Frontal cortex (tissue), 4 donors: ENCODE results near the gene RTKN2. TPM values are rescaled to one million over a fixed set of nuclear protein-coding genes. Genes with fewer than 3 reads are reported as not detected.

Experiments
- DNase-seq, 2 donors: peaks; one replicate each; pipeline ENCODE4 v3.0.0; 2012; ENCODE audit warnings: low spot score in 2 of 2
- FAIRE-seq: peaks from 2 replicates; lab custom pipeline; 2012; peaks lifted over from hg19 to GRCh38; lab: Jason Lieb, UNC
- total RNA-seq: library from RNA; depleted of rRNA; stranded (reverse); fragments of >200 nt; gene quantifications from one replicate; pipeline ENCODE4 v1.2.3, GENCODE V29; 2014
- donor health status: control.
- donor health status: control.
- donor health status: control.

The RTKN2 gene
- total RNA-seq, 1 donor from 2014 or later, result 4.5 TPM

DNA sequence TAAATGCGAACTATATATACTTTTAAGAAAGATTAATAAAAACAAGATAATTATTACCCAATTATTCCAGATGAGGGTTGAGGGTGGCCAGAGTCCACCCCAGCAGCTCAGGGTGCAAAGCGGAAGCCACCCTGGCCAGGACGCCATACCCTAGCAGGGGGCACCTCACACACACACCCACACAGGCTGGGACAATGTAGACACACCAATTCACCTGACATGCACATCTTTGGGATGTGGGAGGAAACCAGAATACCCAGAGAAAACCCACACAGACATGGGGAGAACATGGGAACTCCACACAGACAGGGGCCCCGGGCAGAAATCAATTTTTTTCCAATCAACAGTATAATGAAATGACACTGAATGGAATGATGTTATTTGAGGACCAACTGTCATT, 86.0 kb downstream of the RTKN2 start:
- no peak for DNase-seq
- no peak for FAIRE-seq

DNA sequence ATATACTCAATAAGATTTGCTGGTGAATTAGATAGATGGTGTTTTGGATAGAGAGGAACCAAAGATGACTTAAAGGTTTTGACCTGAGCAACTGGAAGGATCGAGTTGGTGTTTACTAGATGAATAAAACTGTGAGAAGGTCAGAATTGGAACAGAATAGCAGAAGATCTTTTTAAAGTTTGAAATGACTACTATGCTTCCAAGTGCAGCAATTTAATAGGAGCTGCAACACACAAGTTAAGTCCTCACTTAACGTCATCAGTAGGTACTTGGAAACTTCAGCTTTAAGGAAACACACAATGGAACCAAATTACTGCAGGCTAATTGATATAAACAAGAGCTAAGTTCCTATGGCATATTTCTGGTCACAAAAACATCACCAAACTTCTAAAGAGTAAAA, 86.5 kb downstream of the RTKN2 start:
- FAIRE-seq (no peak), DNase-seq (no peak)

DNA sequence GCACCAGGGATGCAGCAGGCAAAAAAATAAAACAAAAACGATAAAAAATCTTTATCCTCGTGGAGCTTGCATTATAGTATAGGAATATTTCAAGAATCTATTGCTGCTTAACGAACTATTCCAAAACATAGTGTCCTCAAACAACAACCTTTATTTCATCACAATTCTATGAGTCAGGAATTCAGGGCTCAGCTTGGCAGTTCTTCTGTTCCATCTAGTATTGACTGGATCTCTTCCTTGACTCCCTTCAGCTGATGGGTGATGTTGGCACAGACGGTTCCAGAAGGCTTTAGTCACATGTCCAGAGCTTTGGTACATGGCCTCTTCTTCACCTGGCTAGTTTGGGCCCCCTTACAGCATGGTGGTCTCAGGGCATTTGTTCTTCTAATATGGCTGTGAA, 88.0 kb downstream of the RTKN2 start:
- DNase-seq (no peak), FAIRE-seq (no peak)

DNA sequence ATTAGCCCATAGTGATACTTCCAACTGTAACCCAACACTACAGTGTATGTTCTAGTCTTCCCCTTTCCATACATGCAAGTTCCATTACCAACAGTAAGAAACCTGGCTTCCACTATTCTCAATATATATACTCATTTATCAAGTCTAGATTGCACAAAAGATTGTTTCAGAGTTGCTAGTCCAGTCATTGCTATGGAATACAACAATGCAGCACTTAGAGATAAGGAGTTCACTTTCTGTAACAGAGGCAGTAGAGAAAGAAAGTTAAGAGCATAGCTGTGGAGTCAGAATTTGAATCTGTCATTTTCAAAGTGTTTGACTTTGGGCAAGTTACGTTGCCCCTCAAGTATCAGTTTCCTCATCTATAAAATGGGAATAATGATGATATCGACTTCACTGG, 90.1 kb downstream of the RTKN2 start:
- no peak for FAIRE-seq
- DNase-seq, result no peak

DNA sequence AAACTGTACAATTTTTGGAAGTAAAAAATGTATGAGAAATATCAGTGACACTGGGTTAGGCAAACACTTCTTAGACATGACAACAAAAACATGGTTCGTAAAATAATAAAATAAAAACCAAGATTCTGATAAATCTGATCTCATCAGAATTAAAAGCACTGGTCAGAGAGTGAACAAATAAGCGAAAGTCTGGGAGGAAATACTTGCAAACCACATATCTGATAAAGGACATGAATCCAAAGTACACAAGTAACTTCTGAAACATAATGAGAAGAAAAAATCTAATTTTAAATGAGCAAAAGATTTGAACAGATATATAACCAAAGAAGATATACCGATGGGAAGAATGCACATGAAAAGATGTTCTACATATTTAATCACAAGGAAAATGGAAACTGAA, 91.5 kb downstream of the RTKN2 start:
- no peak for DNase-seq
- FAIRE-seq, result no peak

DNA sequence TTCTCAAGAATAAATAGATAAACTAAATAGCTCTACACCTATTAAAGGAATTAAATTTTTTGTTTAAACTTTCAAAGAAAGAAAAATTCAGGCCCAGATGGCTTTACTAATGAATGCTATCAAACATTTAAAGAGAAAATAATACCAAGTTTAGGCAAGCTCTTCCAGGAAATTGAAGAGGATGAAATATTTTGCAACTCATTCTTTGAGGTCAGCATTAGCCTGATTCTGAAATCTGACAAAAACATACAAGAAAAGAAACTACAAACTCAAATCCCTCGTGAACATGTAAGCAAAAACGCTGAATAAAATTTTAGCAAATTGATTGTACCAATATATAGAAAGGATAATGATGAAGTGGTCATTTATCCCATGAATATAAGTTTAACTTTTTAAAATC, 93.4 kb downstream of the RTKN2 start:
- DNase-seq (no peak), FAIRE-seq (no peak)

DNA sequence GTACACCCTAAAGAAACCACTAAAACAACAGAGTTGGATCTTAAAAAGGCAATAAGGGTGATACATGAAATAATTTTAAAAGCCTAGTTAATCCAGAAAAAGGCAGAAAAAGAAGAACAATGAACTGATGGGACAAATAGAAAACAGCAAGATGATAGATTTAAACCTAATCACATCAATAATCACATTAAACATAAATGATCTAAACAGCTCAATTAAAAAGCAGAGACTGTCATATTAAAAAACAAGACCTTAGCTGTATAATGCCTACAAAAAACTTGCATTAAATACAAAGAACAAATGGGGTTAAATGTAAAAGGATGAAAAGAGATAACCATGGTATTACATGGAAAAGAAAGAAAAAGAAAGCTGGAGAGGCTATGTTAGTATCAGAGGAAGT, 96.2 kb downstream of the RTKN2 start:
- no peak for FAIRE-seq

DNA sequence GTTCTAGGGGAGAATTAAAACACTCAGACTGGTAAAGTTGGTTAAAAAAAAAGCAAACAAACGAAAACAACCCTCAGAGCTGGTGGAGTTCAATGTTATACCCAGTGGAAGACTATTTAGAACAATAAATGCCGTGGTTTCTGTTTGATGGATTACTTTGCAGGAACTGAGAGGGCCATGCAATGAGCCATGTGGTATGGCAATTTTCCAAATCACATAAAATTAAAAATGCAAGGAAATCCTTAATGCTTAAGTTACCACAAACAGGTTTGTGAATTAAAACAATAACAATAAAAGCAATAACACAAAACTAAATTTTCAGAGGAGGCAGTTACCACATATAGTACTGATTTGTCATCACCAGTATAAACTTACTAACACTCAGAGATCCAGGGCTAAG, 96.9 kb downstream of the RTKN2 start:
- DNase-seq, result no peak
- no peak for FAIRE-seq

More for the DNA sequence above, 96.2 kb downstream of the RTKN2 start:
- DNase-seq, result no peak

DNA sequence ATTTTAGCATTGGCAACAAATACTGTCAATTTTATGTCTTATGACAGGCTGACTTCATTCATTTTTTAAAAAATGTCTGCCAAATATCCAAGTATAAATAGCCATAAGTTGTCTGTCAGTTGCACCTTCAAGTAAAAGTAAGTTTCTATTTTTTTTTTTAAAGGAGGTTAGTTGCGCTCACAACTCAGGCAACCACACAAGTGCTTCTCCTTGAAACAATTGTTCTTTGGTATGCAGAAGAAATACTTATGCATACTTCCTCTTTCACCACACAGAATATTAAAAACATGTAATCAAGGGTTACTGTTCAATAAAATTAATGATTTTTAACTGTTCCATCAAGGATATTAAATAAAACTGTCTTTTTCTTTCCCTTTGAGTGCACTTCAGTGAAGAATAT, 97.9 kb downstream of the RTKN2 start:
- FAIRE-seq (no peak), DNase-seq (no peak)

DNA sequence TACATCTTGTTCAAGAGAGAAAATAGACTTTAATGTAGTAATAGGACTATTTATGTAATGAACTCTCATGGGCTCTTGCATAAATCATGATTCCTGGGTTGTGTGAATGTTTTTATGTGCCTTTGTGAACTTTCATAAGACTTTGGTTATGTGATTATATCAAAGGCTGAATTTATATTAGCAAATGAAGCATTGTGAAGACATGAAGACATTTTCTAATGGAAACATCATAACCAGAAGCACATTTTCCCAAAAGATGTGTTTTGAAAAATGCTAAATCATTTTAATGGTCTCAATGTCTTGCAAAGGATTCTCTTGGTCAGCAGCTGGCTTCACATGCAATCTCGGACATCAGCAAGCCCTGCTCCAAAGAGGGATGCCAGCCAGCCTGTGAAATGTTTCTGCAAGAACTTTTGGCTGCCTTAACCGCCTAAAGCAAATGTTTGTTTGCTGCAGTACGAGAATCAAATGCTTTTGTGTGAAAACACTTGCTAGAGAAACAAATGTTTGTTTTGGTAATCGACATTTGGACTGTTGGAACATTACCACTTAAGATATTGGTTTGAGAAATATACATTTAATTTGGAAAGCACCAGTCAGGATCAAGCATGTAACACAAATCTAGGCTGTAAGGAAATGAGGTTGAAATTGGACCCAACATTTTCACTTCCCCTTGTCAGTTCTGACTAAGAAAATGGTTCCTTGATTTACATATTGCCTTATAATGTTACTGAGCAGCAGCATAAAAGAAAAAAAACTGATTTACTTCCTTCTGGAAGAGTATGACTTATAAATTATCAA, 102.1 kb downstream of the RTKN2 start:
- no peak for DNase-seq
- FAIRE-seq, result no peak

DNA sequence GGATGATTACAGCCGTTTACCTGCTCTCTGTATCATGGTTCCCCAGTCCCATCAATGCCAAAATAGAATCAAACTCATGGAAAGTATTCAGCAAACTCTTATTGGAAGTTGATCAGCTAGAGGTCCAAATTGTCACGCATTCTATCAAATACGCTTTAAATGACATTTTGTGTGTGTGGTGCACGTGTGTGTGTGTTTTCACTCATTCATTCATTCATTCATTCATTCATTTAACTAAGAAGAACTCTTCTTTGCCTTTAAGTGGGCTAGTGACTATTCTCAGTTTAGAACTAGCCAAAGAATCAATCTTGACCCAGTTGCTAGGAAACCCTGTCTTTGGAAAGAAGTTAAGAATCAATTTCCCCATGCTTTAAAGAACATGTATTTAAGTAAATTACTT, 102.8 kb downstream of the RTKN2 start:
- no peak for DNase-seq
- FAIRE-seq, result no peak

DNA sequence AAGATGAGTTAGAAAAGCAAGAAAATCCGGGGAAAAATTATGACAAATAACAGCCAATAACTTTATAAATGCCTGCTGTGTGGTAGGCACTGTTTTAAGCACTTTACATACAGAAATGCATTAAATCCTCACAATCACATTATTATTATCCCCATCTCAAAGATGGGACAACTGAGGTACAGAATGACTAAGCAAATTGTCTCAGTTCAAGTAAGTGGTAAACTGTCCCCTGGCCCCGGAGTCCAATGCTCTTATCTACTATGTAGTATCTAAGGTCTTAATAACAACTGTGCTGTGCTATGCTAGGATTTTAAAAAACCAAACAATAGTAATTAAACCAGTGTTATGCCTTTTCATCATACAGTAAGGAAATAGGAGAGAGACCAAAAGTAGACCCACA, 105.6 kb downstream of the RTKN2 start:
- DNase-seq (no peak), FAIRE-seq (no peak)

DNA sequence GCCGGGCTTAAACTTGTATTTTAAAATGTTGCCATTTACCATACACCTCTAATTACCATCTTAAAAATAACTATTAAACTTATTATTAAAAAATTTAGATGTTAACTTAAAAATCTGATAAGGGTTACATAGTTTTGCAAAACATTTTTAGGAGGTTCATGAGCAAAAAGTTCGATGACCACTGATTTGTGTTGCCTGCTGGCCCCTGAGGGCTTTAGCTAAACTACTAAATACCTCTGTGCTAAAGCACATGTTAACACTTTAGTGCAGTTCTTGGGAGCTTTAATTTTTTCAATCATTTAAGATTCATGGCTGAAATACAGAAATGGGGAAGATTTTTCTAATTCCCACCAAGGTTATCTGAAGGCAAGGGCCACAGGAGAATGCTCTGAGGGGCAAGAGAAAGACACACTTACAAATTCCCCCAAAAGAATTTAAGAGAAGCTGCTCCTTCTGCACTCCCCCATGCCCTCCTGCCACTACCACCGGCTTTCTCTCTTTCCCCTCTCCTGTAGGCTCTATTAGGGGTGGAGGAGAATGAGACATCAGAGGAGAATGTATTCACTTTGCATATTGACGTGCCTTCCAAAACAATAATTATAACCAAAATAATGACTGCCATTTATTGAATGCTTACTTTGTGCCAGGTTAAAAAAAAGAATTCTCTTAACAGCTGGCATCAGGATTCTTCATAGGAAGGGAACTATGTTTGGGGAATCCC, 106.2 kb downstream of the RTKN2 start:
- FAIRE-seq (no peak), DNase-seq (no peak)

DNA sequence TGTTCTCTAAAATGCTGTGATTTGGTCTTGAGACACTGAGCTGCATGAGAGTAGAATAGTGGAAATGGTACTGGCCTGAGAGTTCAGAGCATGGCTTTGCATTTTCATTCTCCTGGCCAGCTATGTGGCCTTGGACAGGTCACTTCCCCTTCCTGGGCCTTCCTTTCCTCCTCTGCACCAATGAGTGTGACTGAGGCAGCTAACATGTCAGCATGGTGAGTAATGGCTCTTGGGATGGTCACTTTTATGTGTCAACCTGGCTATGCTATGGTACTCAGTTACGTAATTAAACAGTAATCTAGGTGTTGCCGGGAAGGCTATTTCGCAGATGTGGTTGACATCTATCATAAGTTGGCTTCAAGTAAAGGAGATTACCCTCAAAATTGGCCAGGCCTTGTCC, 109.3 kb downstream of the RTKN2 start:
- DNase-seq, result no peak
- FAIRE-seq, result no peak

DNA sequence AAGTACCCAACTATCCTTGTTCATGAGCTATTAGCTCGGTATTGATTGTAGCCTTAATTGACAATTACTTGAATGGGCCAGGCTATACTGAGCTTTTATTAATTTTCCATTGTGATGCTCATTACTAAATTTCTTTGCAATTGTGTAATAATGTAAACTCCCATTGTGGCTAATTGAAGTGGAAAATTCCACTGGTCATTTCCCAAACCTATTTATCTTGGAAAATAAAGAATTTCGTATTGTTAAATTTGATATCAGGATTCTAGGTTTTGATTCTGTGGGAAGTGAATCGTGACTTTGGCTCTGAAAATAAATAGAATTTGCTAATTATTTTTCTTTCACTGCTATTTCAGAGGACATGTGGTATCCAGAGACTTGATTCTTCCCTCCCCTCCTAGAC, 111.0 kb downstream of the RTKN2 start:
- DNase-seq, result no peak
- no peak for FAIRE-seq

DNA sequence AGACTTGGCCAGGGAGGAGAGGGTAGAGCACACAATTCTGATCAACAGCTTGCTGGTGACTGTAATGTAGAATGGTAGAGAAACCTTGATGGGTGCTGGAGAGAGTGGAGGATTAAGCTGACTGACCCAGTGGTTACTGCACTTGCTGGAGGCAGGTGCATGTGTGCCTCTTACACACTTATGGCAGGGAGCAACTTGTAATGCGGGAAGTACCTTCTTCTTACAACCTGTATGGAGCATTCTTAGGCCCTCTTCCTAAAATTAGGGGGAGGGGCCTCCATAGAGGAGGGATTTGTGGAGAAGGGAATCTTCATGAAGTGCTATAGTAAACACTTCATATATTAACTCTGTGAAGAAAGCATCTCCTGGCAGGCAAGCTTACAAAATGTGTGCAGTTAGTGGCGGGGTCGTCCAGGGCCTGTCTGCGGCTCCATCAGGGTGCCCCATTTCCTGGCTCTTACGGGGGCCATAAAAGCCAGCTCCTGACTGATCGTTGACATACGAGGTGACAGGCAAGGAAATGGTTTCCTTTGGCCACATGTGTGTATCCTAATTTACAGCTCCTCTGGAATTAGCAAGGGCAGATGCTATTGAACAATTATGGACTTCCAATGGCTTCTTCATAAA, 113.5 kb downstream of the RTKN2 start:
- FAIRE-seq, result no peak

DNA sequence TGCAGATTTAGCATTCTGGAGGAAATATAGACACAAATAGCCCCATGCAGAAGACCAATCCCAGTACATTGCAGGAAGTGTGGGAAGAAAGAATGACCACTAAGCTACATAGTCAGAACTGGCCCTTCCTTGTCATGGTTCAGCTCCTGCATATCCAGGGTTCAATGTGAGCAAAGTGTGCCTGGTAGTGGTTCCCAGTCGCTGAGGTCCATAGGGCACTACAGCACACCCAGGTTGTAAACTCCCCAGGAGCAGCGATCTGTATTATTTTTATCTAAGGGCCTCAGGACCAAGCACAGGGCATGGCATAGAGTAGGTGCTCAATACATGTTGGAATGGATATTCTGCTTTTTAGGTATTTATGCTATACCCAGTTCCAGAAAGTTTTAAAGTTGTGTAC, 114.4 kb downstream of the RTKN2 start:
- DNase-seq, result no peak
- no peak for FAIRE-seq

More for the DNA sequence above, 113.5 kb downstream of the RTKN2 start:
- no peak for DNase-seq

DNA sequence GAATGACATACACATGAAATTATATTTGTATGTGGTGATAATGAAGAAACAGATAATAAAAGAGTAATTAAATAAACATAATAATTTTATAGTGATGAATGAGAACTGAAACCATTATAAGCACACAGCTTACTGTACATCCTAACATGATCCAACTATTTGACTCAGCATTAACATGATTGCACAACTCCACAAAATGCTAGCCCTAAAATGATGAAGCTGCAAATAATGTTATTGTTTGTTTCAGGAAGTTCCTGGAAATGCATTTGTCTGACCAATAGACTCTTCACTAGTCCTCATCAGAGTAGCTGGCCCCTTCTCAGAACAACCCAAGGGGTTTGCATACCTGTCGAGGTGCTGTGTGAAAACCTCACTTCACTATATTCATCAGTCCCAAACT, 115.5 kb downstream of the RTKN2 start:
- FAIRE-seq, result no peak
- DNase-seq, result no peak

DNA sequence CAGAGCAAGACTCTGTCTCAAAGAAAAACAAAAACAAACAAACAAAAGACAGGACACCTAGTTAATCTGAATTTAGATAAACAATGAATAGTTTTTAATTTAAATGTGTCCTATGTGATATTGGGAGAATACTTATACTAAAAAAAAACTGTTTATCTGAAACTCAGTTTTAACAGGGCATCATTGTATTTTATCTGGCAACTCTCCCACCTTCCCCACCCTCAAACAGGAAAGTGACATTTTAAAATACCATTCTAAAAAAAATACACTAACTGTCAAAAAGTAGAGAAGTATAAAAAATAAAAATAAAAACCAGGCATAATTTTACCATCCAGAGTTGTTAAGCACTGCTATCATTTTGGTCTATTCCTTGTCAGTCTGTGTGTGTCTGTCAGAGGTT, 119.0 kb downstream of the RTKN2 start:
- no peak for FAIRE-seq
- DNase-seq, result no peak

DNA sequence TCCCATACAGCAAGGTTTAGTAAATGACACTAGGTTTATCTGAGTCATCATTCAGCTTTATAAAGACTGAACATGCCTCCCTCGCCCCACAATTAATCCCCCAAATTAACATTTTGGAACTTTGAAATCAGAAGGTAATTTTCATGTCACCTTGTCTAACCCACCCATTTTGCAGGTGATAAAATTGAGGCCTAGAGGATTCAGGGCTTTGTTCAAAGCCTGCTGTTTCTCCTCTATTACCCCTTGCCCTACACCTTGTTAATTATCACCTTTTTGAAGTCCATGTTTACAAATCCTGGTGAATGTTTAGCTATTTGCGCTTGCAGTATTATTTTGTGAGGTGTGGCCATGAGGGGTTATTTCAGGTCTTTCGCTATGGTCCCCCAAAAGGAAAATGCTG, 120.5 kb downstream of the RTKN2 start:
- FAIRE-seq, result no peak
- DNase-seq, result no peak

DNA sequence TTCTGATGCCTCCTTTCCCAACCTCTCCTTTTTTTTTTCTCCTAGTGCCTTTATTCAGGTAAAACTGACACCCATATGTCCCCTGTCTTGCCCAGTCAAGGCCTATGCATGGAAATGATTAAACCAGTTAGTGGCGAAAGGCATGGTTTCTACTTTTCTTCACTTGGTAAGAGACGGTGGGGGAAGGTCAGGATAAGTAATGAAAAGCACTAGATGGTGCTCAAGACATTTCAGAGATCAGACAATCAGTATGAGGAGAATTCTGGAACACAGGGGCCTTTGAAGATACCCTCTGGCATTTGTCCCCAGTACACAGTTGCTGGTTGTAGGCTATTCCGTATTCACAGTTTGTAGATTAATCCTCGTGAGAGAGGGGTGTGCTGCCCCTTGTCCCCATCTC, 121.2 kb downstream of the RTKN2 start:
- no peak for FAIRE-seq
- no peak for DNase-seq
